TTC549 (cell line): ENCODE results near the gene SMIM1.

ENCODE experiments used
- FAIRE-seq: peaks from 2 replicates; lab custom pipeline; 2012; peaks lifted over from hg19 to GRCh38; lab: Jason Lieb, UNC

The SMIM1 gene

DNA sequence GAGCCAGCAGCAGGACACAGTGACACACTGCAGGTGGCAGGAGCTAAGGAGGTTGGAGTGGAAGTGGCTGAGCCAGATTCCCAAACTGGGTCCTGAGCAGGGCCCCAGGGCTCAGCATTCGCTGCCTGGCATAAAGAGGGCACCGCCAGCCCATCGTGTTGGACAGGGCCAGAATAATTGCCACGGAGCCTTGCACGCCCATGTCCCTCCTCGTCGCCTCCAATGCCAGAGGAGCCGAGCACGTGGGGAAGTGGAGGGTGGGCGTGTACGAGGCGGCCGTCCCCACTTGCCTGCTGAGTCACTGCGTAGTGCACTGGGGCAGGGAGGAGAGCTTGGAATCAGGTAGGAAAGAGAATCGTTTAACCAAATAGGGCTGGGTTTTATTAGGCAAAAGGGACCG lies 49.9 kb downstream of the SMIM1 start:
- no peak for FAIRE-seq

DNA sequence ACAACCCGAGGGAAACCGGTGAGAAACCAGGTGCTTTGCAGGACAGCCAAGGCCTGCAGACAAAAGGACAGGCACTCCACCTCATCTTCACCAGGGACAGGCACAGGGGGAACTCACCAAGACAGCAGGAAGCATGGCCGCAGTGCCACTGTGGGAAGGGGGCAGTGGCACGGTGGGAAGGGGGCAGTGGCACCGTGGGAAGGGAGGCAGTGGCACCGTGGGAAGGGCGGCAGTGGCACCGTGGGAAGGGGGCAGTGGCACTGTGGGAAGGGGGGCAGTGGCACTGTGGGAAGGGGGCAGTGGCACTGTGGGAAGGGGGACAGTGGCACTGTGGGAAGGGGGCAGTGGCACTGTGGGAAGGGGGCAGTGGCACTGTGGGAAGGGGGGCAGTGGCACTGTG lies 52.1 kb downstream of the SMIM1 start:
- FAIRE-seq: no peak

GRCh38 chr1:3825356-3825755 lies 52.8 kb downstream of the SMIM1 start:
- no peak for FAIRE-seq
